T47D (cell line): ENCODE measurements around the gene LRRC52.

Experiments used
- DNase-seq, 2 experiments: peaks; one replicate each; pipeline versions ENCODE4 v3.0.0 to v3.0.0-alpha.2; 2011 to 2012; ENCODE audit warnings: low read depth in 1 of 2, low spot score in 1 of 2
- JUND ChIP-seq: IDR thresholded peaks from 2 replicates; pipeline ENCODE4 v1.6.1; 2012; ENCODE audit warnings: low read depth
- in situ Hi-C: cut with HindIII; loops from 2 replicates; pipeline ENCODE4 v1.10.0; 2016; ENCODE audit warnings: low sequenced_read_pairs, low pct_unique_long_range_greater_than_20kb

LRRC52 gene

DNA sequence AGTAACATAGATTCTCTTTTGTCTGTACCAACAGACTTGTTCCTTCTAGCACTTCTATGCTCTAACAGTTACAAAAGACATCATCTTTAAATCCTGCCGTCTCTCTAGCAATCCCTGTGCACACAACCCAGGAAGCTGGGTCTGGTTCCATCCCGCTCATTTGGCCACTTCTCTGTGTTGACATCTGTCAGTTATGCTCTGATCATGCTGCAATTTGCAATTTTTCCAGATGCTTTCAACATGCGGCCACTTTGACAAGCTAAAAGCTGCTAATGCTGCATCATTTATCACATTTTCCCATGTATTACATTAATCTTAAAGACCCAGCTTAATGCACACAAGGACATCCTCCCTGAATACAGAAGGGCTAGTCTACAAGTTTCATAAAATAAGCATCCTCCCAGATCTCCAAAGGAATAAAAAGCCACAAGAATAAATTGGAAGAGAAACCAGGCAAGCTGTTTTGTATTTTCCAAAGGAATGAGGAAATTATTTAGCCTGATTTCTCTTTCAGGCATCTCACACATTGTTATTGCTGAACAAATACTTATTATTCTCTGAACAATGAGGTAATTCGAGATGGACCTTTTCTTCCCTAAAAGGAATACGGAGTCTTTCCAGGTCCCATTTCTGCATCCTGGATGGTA, 19.0 kb upstream of the LRRC52 start:
- in situ Hi-C loops = no loop called here
- TF ChIP-seq JUND = no peak
- DNase-seq = no peak

DNA sequence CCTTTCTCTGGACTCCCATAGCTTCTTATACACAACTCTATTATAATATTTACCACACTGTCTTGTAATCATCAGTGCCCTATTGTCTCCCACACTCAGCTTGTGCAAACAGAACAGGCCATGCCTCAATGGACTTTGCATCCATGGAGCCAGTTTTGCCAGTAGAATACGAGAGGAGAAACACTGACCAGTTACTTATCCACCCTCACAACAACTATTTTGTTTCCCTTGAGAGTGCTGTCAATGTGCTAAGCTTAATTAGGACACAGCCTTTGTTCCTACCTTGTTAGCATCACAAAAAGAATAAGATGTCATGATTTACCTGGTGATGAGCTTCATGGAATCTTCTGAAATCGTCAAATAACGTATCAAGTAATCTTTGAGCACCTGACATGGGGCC, 18.1 kb upstream of the LRRC52 start:
- TF ChIP-seq JUND = no peak
- no peak for DNase-seq
- in situ Hi-C loops = no loop called here

DNA sequence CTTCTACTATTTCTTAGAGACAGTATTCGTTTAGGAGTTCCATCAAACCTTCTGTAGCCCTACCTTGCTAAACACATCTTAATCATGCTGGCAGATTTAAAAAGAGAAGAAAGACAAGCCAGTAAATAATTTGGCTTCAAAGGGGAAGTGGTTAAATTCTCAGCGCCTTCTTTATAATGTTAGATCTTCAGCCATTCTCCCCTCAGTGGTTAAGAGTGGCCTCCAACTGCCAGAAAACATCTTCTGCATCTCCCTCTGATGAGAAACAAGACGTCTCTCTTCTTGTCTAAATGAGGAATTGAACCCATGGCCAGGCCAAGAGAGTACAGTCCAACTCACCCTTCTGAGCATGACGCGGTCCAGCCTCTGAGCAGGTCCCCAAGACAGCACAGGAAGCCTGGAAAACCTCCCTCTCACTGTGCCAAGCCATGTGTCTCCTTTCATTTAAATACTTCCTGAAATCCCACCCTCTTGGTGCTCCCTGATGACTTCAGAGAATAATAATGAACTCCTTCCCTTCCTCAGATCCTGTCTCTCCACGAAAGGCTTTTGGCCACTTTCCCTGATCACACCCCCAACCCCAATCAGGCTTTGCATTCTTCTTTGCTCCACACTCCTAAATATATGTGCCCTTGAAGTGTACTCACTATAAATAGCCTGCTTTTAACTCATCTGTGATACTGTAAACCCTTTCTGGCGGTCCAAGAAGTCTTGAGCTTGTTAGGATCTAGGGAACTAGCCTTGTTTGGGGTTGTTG, 16.4 kb upstream of the LRRC52 start:
- TF ChIP-seq JUND = no peak
- DNase-seq = no peak

DNA sequence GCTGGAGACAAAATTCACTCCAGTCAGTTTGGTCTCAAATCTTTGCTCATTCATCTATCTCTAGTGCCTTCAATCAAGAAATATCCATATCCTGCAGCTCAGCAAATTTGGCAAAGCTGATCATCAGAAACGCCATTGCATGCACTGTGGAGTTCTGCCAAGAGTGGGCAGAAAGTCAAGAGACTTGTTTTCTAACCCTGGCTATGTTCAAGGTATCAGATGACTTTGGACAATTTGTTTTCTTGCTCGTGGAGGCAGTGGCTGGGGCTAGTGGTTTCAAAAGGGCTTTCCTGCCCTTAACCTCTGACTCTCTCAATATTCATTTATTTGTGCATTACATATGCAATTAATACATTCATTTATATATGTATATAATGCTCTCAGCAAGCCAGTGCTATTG, 12.8 kb upstream of the LRRC52 start:
- no peak for TF ChIP-seq JUND
- no peak for DNase-seq
- in situ Hi-C loops = no loop called here

More for the DNA sequence above, 16.4 kb upstream of the LRRC52 start:
- in situ Hi-C loops = no loop called here

DNA sequence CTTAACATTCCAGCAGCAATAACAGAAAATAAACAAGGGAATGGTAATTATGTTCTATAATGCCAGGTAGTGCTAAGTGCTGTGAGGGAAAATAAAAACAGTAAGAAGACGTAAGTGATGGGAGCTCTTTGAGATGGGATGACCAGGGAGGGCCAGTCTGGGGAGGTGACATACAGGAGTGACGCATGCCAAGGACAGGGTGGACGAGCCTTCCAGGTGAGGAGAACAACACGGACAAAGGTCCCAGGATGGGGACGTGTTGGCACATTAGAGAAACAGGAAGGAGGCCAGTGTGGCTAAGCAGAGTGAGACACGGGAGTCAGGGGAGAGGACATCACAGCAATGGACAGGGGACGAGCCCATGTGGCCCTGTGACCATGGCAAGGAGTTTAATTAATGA, 11.7 kb upstream of the LRRC52 start:
- in situ Hi-C loops = no loop called here
- no peak for TF ChIP-seq JUND
- DNase-seq = no peak

DNA sequence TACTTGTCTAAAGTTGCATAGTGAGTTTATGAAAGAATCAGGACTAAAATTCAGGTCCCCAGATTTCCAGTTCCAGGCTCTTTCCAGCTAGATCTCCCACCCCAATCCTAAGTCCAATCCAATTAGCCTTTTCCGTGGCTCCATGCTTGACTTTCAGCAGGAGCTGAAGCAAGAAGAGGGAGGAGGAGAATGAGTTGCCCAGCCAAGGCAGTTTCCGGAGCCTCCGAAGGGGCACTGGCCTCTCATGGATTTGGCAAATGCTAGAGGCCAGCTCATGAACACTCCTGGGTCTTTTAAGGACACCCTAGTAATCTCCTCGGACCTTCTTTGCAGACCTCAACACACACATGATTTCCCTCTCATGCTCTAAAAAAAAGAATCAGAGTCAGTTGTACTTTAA, 10.5 kb upstream of the LRRC52 start:
- in situ Hi-C loops = no loop called here
- no peak for TF ChIP-seq JUND

DNA sequence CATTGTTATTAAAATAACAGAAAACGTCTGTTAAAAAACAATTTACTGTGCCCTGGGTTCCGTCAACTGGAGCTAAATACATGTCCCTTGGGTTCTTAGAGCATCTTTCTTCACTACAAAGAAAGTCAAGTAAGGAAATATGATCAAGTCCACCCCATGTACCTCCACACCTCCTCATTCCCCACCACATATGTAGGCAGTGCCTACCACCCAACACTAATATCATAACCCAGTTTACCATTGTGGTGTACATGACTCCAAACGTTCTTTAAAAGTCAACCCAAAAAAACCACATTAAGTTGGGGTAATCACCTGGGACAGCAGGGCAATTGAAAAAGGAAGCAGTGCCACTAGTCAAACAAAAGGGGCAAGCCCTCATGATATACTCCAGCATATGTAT, 7.8 kb upstream of the LRRC52 start:
- no peak for DNase-seq
- in situ Hi-C loops = no loop called here
- no peak for TF ChIP-seq JUND

More for the DNA sequence above, 10.5 kb upstream of the LRRC52 start:
- DNase-seq = no peak

DNA sequence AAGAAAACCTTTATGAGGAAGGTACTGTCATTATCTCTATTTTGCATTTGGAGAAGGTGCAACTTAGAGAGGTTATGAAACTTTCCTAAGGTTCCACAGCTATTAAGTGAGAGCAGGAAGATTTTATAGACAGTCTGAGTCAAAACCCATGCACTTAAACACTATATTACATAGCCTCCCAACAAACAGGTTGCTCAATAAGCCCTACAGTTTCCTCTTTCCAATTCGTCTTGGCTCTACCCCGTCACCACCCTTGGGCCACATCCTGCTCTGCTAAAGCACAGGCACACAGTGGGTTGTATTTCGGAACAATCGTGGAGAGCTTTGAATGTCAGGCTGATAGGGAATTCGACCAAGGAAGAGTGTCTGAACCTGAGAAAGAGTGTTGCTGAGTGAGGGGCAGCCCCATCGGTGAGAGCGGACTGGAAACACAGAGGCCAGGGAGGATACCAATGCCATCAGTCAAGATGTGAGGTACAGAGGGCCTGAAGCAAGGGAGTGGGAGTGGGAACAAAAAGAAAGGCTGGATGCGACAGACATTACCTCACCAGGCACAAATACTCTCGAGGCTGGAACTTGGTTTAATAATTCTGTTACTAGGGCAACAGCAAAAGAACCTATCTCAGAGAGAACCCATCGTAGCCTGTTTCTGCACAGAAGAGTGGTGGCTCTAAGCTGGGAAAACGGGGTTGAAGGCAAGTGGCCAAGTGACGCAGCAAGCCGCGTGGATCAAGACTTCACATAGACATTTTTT, 6.3 kb upstream of the LRRC52 start:
- no peak for DNase-seq
- no peak for TF ChIP-seq JUND
- in situ Hi-C loops = no loop called here

DNA sequence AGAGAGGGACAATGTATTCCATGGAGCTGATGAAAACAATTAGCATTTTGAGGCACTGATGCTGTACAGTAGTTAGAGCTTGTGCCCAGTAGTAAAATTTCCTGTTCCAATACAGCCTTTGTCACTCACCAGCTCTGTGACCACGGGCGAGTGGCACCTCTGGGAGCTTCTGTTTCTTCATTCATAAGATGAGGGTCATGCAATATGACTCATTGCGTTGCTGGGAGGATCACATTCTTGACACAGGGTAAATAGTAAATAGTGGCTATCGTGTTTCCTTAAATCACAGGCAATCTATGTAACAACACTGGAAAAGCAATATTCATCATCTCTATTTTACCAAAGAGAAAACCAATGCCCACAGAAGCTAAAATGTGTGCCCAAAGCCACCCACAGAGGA, 4.5 kb upstream of the LRRC52 start:
- DNase-seq = peak in 1 of 2 experiments; percentile 37
- TF ChIP-seq JUND = no peak
- in situ Hi-C loops = no loop called here

DNA sequence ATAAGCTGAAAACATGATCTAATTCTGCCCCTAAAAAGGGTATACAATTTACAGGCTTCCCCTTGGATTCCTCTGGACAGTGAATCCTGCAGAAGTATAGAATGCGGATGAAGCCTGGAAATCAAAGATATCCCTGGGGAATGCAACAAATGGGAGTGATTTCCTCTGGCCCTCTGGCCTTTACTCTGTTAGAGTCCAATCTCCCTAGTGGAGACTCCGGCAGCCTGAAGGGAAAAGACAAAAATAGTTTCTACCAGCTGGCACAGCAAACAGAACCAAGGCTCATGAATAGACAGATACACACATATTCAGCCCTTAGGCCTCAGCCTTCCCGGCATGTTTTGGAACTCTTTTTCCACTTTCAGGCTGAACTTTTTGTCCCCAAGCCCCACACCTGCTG, 3.9 kb upstream of the LRRC52 start:
- no peak for TF ChIP-seq JUND
- no peak for DNase-seq
- in situ Hi-C loops = no loop called here

DNA sequence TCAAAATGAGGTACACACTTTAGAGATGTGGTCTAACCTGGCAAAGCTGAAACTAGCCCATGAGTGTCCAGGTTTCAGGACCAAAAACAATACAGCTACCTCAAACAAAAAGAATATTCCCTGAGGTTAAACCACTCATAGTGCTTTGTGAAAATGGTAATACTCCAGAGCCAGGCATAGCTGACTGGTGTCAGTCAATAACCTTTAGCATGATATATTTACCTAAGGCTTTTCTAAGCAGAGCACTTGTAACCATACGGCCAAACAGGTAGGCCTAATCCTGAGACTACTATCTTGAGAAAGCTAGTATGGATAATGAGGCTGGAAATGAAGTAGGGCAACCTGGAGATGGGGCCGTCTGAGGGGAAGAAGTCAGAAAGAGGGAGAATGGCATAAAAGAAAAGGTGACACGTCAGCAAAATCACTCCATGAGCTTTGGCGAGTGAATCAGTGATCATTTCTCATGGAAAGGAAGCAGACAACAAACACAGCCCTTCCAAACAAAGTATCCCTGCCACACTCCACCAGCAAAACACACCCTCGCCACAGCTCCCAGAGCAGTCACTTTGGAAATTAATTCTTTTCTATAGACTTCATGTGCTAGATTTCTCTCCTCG, 1.7 kb upstream of the LRRC52 start:
- no peak for TF ChIP-seq JUND
- DNase-seq = peak in 1 of 2 experiments; percentile 68
- in situ Hi-C loops = no loop called here

DNA sequence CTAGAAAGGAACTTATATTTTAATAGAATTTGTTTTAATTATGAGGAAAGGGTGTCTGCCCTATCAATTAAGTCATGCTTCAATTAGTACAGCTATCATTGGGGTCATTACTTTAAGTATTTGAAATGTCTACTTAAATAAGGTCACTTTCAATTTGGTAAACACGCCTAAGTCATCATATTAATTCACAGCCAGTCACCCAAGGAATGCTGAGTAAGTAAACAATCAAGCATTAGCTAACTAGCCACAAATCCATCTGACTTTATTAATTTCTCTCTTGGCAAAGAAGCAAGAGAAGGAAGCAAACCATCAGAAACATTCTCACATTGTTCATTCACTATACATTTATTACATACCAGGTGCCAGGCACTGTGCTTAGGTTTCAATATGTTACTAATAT, 1.2 kb upstream of the LRRC52 start:
- in situ Hi-C loops = no loop called here
- DNase-seq = peak in 1 of 2 experiments; percentile 19
- no peak for TF ChIP-seq JUND

DNA sequence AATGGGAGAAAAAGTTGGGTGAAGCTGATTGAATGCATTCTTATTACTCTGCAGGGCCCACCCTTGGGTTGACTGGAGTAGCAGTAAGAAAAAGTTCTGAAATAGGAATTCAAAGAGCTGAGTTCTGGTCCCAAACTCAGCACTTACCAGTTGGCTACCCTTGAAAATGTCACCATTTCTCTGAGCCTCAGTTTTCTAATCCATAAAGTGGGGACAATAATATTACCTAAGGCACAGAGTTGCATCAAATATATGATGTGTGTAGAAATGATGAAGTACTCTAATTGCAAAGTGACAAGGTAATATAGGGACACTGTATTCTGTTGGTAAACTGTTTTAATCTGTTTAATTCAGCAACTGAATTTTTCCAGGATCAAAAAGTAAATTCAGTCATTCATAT, 1.2 kb downstream of the LRRC52 start:
- no peak for TF ChIP-seq JUND
- DNase-seq = no peak
- in situ Hi-C loops = no loop called here
